T-helper 2 cell treated with Interferon-gamma antibody and Interleukin-4, amounts not matched to agents 5 μg/mL and 100 μg/mL, for 36 hours (primary cell): Measurements from ENCODE around the gene SLC50A1.

Source experiments
- DNase-seq: peaks from one replicate; pipeline ENCODE4 v3.0.0; 2021; ENCODE audit warnings: low spot score
- H3K27ac Mint-ChIP-seq: one replicate; pipeline ENCODE4 v1.8.0; 2021; ENCODE audit warnings: mild to moderate bottlenecking, mixed read lengths
- H3K27me3 Mint-ChIP-seq: one replicate; pipeline ENCODE4 v1.8.0; 2021; ENCODE audit warnings: low read depth, mixed read lengths
- H3K36me3 Mint-ChIP-seq: one replicate; pipeline ENCODE4 v1.8.0; 2021; ENCODE audit warnings: low read depth, mixed read lengths
- H3K4me1 Mint-ChIP-seq: one replicate; pipeline ENCODE4 v1.8.0; 2021; ENCODE audit warnings: low read depth, mixed read lengths
- H3K4me3 Mint-ChIP-seq: one replicate; pipeline ENCODE4 v1.8.0; 2022; ENCODE audit warnings: mild to moderate bottlenecking, moderate library complexity, mixed read lengths
- H3K9me3 Mint-ChIP-seq: one replicate; pipeline ENCODE4 v1.8.0; 2021; ENCODE audit warnings: mixed read lengths

SLC50A1 gene

DNA sequence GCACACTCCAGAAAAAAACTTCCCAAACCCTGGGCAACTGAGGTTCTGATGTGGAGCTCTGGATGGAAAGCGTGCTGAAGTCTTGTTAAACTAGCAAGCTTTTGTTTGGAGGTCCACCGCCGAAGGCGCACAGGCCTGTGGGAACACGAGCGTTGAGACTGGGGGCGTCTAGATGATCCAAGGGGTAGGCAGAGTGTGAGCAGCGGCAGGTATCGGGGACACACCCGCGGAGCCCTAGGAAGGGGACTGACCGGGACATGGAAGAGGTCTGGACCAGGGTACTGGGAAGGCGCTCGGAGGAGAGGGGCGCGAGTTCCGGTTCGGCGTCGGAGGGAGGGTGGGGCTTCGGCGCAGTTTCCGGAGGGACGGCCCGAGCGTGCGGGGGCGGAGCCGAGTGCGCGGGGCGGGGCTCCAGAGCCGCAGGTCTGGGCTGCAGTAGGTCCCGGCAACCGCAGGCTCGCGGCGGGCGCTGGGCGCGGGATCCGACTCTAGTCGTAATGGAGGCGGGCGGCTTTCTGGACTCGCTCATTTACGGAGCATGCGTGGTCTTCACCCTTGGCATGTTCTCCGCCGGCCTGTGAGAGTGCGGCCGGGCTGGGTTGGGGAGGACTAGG, at the start of gene SLC50A1:
SLC50A1 (plus strand) TSS at position 438 of the 614 bp plus-strand sequence; CDS start at position 498, 60 bp downstream.
- H3K9me3 Mint-ChIP-seq, result no peaks in the 10 kb centered on the region
- H3K4me3 Mint-ChIP-seq, result peak within 1 kb of the TSS; percentile 99
- peaks cover 27% of the 10 kb centered on the region for H3K36me3 Mint-ChIP-seq
- peak; percentile 95 for DNase-seq
- peak within 1 kb of the TSS; percentile 100 for H3K27ac Mint-ChIP-seq
- H3K27me3 Mint-ChIP-seq, result no peaks in the 10 kb centered on the region
- peaks cover 33% of the 10 kb centered on the region for H3K4me1 Mint-ChIP-seq

GRCh38 chr1:155086128-155086741, 49.4 kb upstream of the SLC50A1 start:
- peak overlapping the region; percentile 73 for H3K27ac Mint-ChIP-seq
- peaks cover 26% of the 10 kb centered on the region for H3K4me1 Mint-ChIP-seq
- peaks cover 31% of the 10 kb centered on the region for H3K27me3 Mint-ChIP-seq
- H3K4me3 Mint-ChIP-seq, result peak overlapping the region; percentile 71
- H3K9me3 Mint-ChIP-seq, result no peaks in the 10 kb centered on the region
- DNase-seq, result peak; percentile 78
- peaks cover 2% of the 10 kb centered on the region for H3K36me3 Mint-ChIP-seq

DNA sequence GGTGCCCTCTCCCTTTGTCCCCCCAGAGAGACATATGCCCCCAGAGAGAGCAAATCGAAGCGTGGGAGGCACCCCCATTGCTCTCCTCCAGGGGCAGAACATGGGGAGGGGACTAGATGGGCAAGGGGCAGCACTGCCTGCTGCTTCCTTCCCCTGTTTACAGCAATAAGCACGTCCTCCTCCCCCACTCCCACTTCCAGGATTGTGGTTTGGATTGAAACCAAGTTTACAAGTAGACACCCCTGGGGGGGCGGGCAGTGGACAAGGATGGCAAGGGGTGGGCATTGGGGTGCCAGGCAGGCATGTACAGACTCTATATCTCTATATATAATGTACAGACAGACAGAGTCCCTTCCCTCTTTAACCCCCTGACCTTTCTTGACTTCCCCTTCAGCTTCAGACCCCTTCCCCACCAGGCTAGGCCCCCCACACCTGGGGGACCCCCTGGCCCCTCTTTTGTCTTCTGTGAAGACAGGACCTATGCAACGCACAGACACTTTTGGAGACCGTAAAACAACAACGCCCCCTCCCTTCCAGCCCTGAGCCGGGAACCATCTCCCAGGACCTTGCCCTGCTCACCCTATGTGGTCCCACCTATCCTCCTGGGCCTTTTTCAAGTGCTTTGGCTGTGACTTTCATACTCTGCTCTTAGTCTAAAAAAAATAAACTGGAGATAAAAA, 48.7 kb upstream of the SLC50A1 start:
- Mint-ChIP-seq H3K36me3 (no peaks in the 10 kb centered on the region), H3K9me3 (no peaks in the 10 kb centered on the region), H3K27me3 (peaks cover 25% of the 10 kb centered on the region), H3K4me3 (peak overlapping the region; percentile 24), H3K4me1 (peaks cover 23% of the 10 kb centered on the region), H3K27ac (no peak overlapping the region)
- no peak for DNase-seq

GRCh38 chr1:155091071-155092051, 44.3 kb upstream of the SLC50A1 start:
- Mint-ChIP-seq H3K27ac (no peak overlapping the region), H3K27me3 (peaks cover 20% of the 10 kb centered on the region), H3K4me3 (peak overlapping the region; percentile 1), H3K9me3 (no peaks in the 10 kb centered on the region), H3K36me3 (no peaks in the 10 kb centered on the region), H3K4me1 (peaks cover 4% of the 10 kb centered on the region)
- peak; percentile 70 for DNase-seq

DNA sequence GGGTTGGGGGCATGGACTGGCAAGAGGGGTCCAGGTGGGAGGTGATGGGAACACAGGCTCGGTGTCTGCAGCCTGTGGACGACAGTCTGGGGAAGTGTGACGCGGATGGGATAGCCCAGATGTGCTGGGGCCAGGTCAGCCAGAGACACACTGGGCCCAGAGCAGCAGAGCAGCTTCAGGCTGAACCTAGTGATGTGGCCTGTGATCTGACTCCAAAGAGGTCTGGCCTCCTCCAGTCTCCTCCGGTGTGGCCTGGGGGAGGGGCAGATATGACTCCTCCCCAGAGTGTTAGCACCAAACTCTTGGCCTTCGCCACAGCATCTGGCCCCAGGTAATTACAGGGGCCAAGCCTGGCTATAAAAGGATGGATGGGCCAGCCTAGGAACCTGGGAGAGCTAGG, 43.5 kb upstream of the SLC50A1 start:
- H3K9me3 Mint-ChIP-seq, result no peaks in the 10 kb centered on the region
- H3K27me3 Mint-ChIP-seq, result peaks cover 24% of the 10 kb centered on the region
- no peak overlapping the region for H3K4me3 Mint-ChIP-seq
- DNase-seq, result no peak
- peaks cover 4% of the 10 kb centered on the region for H3K4me1 Mint-ChIP-seq
- H3K27ac Mint-ChIP-seq, result no peak overlapping the region
- H3K36me3 Mint-ChIP-seq, result no peaks in the 10 kb centered on the region

GRCh38 chr1:155092641-155093040, 43.0 kb upstream of the SLC50A1 start:
- DNase-seq, result no peak
- Mint-ChIP-seq H3K4me1 (peaks cover 4% of the 10 kb centered on the region), H3K9me3 (no peaks in the 10 kb centered on the region), H3K4me3 (no peak overlapping the region), H3K36me3 (no peaks in the 10 kb centered on the region), H3K27ac (no peak overlapping the region), H3K27me3 (peaks cover 24% of the 10 kb centered on the region)

- DNase-seq, result no peak
- Mint-ChIP-seq H3K4me3 (no peak overlapping the region), H3K27me3 (peaks cover 24% of the 10 kb centered on the region), H3K27ac (no peak overlapping the region), H3K9me3 (no peaks in the 10 kb centered on the region), H3K36me3 (no peaks in the 10 kb centered on the region), H3K4me1 (peaks cover 4% of the 10 kb centered on the region)
These were observed 41.6 kb upstream of the SLC50A1 start for GRCh38 chr1:155093911-155094621.

GRCh38 chr1:155094622-155094948, 41.1 kb upstream of the SLC50A1 start:
- Mint-ChIP-seq H3K4me1 (peaks cover 4% of the 10 kb centered on the region), H3K4me3 (no peak overlapping the region), H3K27me3 (peaks cover 24% of the 10 kb centered on the region), H3K27ac (no peak overlapping the region), H3K9me3 (no peaks in the 10 kb centered on the region), H3K36me3 (no peaks in the 10 kb centered on the region)
- DNase-seq, result no peak

GRCh38 chr1:155099331-155099730, 36.3 kb upstream of the SLC50A1 start:
- H3K27ac Mint-ChIP-seq, result no peak overlapping the region
- H3K27me3 Mint-ChIP-seq, result peaks cover 22% of the 10 kb centered on the region
- no peaks in the 10 kb centered on the region for H3K9me3 Mint-ChIP-seq
- no peaks in the 10 kb centered on the region for H3K4me1 Mint-ChIP-seq
- no peak overlapping the region for H3K4me3 Mint-ChIP-seq
- DNase-seq, result no peak
- H3K36me3 Mint-ChIP-seq, result no peaks in the 10 kb centered on the region

GRCh38 chr1:155103325-155103724, 32.3 kb upstream of the SLC50A1 start:
- Mint-ChIP-seq H3K27me3 (peaks cover 6% of the 10 kb centered on the region), H3K4me1 (no peaks in the 10 kb centered on the region), H3K36me3 (no peaks in the 10 kb centered on the region), H3K27ac (no peak overlapping the region), H3K9me3 (no peaks in the 10 kb centered on the region), H3K4me3 (no peak overlapping the region)
- no peak for DNase-seq

DNA sequence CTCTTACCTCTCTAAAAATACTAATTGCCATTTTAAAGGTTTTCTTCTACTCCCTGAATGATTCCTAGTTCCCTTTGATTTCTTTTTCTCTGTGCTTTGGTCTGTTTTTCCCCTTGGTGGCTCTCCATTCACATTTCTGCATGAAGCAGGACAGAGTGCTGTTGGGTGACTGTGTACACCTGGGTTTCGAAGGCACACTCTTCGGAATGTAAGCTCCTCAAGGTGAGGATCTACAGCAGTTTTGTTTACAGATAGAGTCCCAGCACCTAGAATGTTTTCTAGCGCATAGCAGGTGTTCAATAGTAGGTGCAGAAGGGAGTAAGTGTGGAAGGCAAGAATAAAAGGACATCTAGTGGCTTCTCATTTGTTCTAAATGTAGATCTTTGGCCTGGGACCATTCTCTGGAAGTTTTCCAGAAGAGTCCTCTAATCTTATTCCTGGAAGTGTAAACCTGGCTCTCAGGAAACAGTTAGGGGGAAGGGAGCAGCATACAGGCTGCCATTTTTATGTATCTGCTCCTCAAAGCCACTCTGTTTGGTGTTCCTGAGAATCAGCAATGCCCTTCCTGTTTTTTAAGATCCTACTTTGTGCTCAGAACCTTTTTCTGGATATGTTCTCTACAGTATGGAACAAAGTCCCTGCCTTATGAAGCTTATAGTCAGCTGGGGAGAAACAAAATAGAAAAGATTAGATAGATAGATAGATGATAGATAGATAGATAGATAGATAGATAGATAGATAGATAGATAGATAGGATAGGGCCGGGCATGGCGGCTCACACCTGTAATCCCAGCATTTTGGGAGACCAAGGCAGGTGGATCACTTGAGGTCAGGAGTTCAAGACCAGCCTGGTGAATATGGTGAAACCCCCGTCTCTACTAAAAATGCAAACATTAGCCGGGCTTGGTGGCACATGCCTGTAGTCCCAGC, 30.8 kb upstream of the SLC50A1 start:
- Mint-ChIP-seq H3K27me3 (peaks cover 6% of the 10 kb centered on the region), H3K9me3 (no peaks in the 10 kb centered on the region), H3K4me3 (no peak overlapping the region), H3K27ac (no peak overlapping the region), H3K4me1 (no peaks in the 10 kb centered on the region), H3K36me3 (no peaks in the 10 kb centered on the region)
- no peak for DNase-seq

GRCh38 chr1:155105604-155106011, 30.0 kb upstream of the SLC50A1 start:
- Mint-ChIP-seq H3K9me3 (no peaks in the 10 kb centered on the region), H3K27ac (no peak overlapping the region)

More at GRCh38 chr1:155105604-155106011, 30.0 kb upstream of the SLC50A1 start:
- Mint-ChIP-seq H3K36me3 (no peaks in the 10 kb centered on the region), H3K27me3 (peaks cover 6% of the 10 kb centered on the region), H3K4me1 (no peaks in the 10 kb centered on the region), H3K4me3 (no peak overlapping the region)
- DNase-seq, result no peak
